Lung (tissue), 12 donors: ENCODE data around the gene FBXO17. TPM values are rescaled to one million over a fixed set of nuclear protein-coding genes. Genes with fewer than 3 reads are reported as not detected.

Experiments used
- ATAC-seq: fragments of 200-7000 bp; cut with Tn5 transposase; one replicate; pipeline ENCODE4 v1.9.1; 2020; ENCODE audit warnings: moderate number of reproducible peaks; ENCODE audit not compliant: insufficient read depth, low FRiP score
- DNase-seq, 3 donors: peaks; one replicate each; pipeline ENCODE4 v3.0.0-alpha.2; 2013 to 2017
- H3K27ac ChIP-seq, 2 donors: one replicate each; pipeline ENCODE4 v1.5.1; 2013; ENCODE audit warnings: mild to moderate bottlenecking in 2 of 2, moderate library complexity in 2 of 2, control low read depth in 1 of 2, inconsistent platforms in 1 of 2, low read depth in 1 of 2, low read length in 1 of 2
- H3K27me3 ChIP-seq, 3 donors: one replicate each; pipeline ENCODE4 v1.5.1; 2013; ENCODE audit warnings: low read length in 2 of 3; ENCODE audit not compliant: control insufficient read depth in 3 of 3, insufficient read depth in 3 of 3
- H3K36me3 ChIP-seq, 4 donors: one replicate each; pipeline ENCODE4 v1.5.1; 2013; ENCODE audit warnings: low read length in 4 of 4, mild to moderate bottlenecking in 1 of 4, moderate library complexity in 1 of 4; ENCODE audit not compliant: control insufficient read depth in 4 of 4, insufficient read depth in 4 of 4
- H3K4me1 ChIP-seq, 5 donors: one replicate each; pipeline ENCODE4 v1.5.1; 2013; ENCODE audit warnings: low read length in 5 of 5, mild to moderate bottlenecking in 2 of 5, moderate library complexity in 1 of 5; ENCODE audit not compliant: control insufficient read depth in 5 of 5, insufficient read depth in 5 of 5
- H3K4me3 ChIP-seq: one replicate; pipeline ENCODE4 v1.5.1; 2013; ENCODE audit warnings: mild to moderate bottlenecking, control low read depth, moderate library complexity
- H3K9ac ChIP-seq, 2 donors: one replicate each; pipeline ENCODE4 v1.5.1; 2013; ENCODE audit warnings: low read length in 2 of 2, control low read depth in 1 of 2; ENCODE audit not compliant: insufficient read depth in 1 of 2
- H3K9me3 ChIP-seq, 4 donors: one replicate each; pipeline ENCODE4 v1.5.1; 2013; ENCODE audit warnings: low read length in 3 of 4, mild to moderate bottlenecking in 1 of 4, moderate library complexity in 1 of 4; ENCODE audit not compliant: control insufficient read depth in 4 of 4, insufficient read depth in 3 of 4
- CTCF ChIP-seq: IDR thresholded peaks from 2 replicates; pipeline ENCODE4 v1.5.1; 2012; ENCODE audit warnings: mild to moderate bottlenecking; ENCODE audit errors: control extremely low read depth, extremely low read depth
- WGBS, 2 donors: extraction: QIAGEN DNeasy Blood & Tissue Kit; methylation state at CpG; one replicate each; pipeline ENCODE4 v1.1.7; 2013; 5-methylcytosine and 5-hydroxymethylcytosine counted together
- polyA plus RNA-seq, 2 donors: library from polyadenylated mRNA; stranded (reverse); fragments of 200-250 nt; gene quantifications; one replicate each; pipeline ENCODE4 v1.2.1, GENCODE V29; 2013
- total RNA-seq, 2 donors: library from RNA; depleted of rRNA in 1 of 2; stranded (reverse); fragments of >200 nt in 1 of 2; gene quantifications; one replicate each; pipeline ENCODE4 v1.2.1, GENCODE V29; 2014 to 2021
- donor health status: control.
- donor health status: control.
- donor health status: Bipolar disorder and iron deficiency.
- donor health status: healthy.
- donor health status: DM: yes; HTN: yes; CAD: no.

Gene FBXO17
- total and polyA plus RNA-seq, 4 donors, result 5.1 to 18.8 (median 8.9) TPM

- Histone ChIP-seq H3K27ac (no peak overlapping the region), H3K9ac (no peak overlapping the region), H3K4me3 (no peak overlapping the region), H3K27me3 (no peaks in the 10 kb centered on the region), H3K4me1 (peaks cover 0 to 12% (median 2%) of the 10 kb centered on the region in 5 donors), H3K36me3 (peaks cover 0 to 35% (median 20%) of the 10 kb centered on the region in 4 donors), H3K9me3 (peaks cover 0 to 2% (median 0%) of the 10 kb centered on the region in 4 donors)
- WGBS, 2 donors, result 75 to 88% methylated on average over 5 of the region's 5 CpGs
- TF ChIP-seq CTCF, result no peak
- ATAC-seq (no peak), DNase-seq (no peak)
These were observed 82.7 kb downstream of the FBXO17 start for GRCh38 chr19:38892841-38893240.

- no peak overlapping the region for H3K4me3 ChIP-seq
- 93 to 97% methylated on average over 6 of the region's 6 CpGs for WGBS, 2 donors
- no peaks in the 10 kb centered on the region for H3K27me3 ChIP-seq
- no peak overlapping the region for H3K9ac ChIP-seq
- no peak for DNase-seq
- no peak for ATAC-seq
- TF ChIP-seq CTCF, result no peak
- peaks cover 0 to 2% (median 0%) of the 10 kb centered on the region in 4 donors for H3K9me3 ChIP-seq
- peaks cover 0 to 11% (median 0%) of the 10 kb centered on the region in 5 donors for H3K4me1 ChIP-seq
- H3K36me3 ChIP-seq, result peaks cover 0 to 39% (median 20%) of the 10 kb centered on the region in 4 donors
- no peak overlapping the region for H3K27ac ChIP-seq
These were observed 83.8 kb downstream of the FBXO17 start for GRCh38 chr19:38891771-38892170.

Other genes with a start within 250 kb of the FBXO17 start
- gene CAPN12, start 231.3 kb downstream of the FBXO17 start, total RNA-seq, result 1 to 10 TPM; 2.0 to 7.1 TPM
- gene CAPN12, start 231.3 kb downstream of the FBXO17 start, polyA plus RNA-seq, result 10 to 100 TPM in 1 of 2 donors, 1 to 10 TPM in 1; 4.9 to 17.8 TPM
- 1 to 10 TPM in 1 of 2 donors, not detected in 1; 2.4 TPM for gene LGALS7, start 202.2 kb downstream of the FBXO17 start, total RNA-seq
- 1 to 10 TPM; 4.9 to 5.0 TPM for gene LGALS7, start 202.2 kb downstream of the FBXO17 start, polyA plus RNA-seq
- gene LGALS7B, start 186.5 kb downstream of the FBXO17 start, total RNA-seq, result 1 to 10 TPM in 1 of 2 donors, not detected in 1; 2.3 TPM
- 10 to 100 TPM; 12.2 to 16.3 TPM for gene LGALS7B, start 186.5 kb downstream of the FBXO17 start, polyA plus RNA-seq
- gene LGALS4, start 162.8 kb downstream of the FBXO17 start, total RNA-seq, result 1 to 10 TPM; 1.7 to 3.5 TPM
- 1 to 10 TPM in 1 of 2 donors, under 1 TPM in 1; 0.39 to 4.1 TPM for gene LGALS4, start 162.8 kb downstream of the FBXO17 start, polyA plus RNA-seq
- 100 to 1,000 TPM in 1 of 2 donors, 10 to 100 TPM in 1; 57.3 to 205 TPM for gene ECH1, start 143.9 kb downstream of the FBXO17 start, total RNA-seq
- gene ECH1, start 143.9 kb downstream of the FBXO17 start, polyA plus RNA-seq, result 100 to 1,000 TPM; 202 to 274 TPM
- 100 to 1,000 TPM; 233 to 298 TPM for gene HNRNPL, start 125.8 kb downstream of the FBXO17 start, total RNA-seq
- gene HNRNPL, start 125.8 kb downstream of the FBXO17 start, polyA plus RNA-seq, result 100 to 1,000 TPM; 169 to 185 TPM
- gene RINL, start 97.5 kb downstream of the FBXO17 start, total RNA-seq, result 10 to 100 TPM in 1 of 2 donors, 1 to 10 TPM in 1; 7.0 to 17.0 TPM
- 10 to 100 TPM; 13.8 to 24.0 TPM for gene RINL, start 97.5 kb downstream of the FBXO17 start, polyA plus RNA-seq
- 10 to 100 TPM; 50.4 to 54.8 TPM for gene SIRT2, start 76.1 kb downstream of the FBXO17 start, total RNA-seq
- gene SIRT2, start 76.1 kb downstream of the FBXO17 start, polyA plus RNA-seq, result 10 to 100 TPM; 35.5 to 46.7 TPM
- gene NFKBIB, start 75.8 kb downstream of the FBXO17 start, total RNA-seq, result 10 to 100 TPM; 12.8 to 37.3 TPM
- gene NFKBIB, start 75.8 kb downstream of the FBXO17 start, polyA plus RNA-seq, result 10 to 100 TPM; 60.2 to 60.8 TPM
- under 1 TPM in 1 of 2 donors, not detected in 1; 0.46 TPM for gene CCER2, start 63.6 kb downstream of the FBXO17 start, total RNA-seq
- 1 to 10 TPM in 1 of 2 donors, under 1 TPM in 1; 0.19 to 1.2 TPM for gene CCER2, start 63.6 kb downstream of the FBXO17 start, polyA plus RNA-seq
- 10 to 100 TPM; 14.3 to 31.1 TPM for gene SARS2, start 45.0 kb downstream of the FBXO17 start, total RNA-seq
- 10 to 100 TPM; 17.6 to 34.6 TPM for gene SARS2, start 45.0 kb downstream of the FBXO17 start, polyA plus RNA-seq
- 10 to 100 TPM; 10.7 to 45.6 TPM for gene MRPS12, start 44.8 kb downstream of the FBXO17 start, total RNA-seq
- gene MRPS12, start 44.8 kb downstream of the FBXO17 start, polyA plus RNA-seq, result 10 to 100 TPM; 28.1 to 63.5 TPM
- gene FBXO27, start 56.8 kb upstream of the FBXO17 start, total RNA-seq, result 10 to 100 TPM in 1 of 2 donors, 1 to 10 TPM in 1; 2.8 to 18.0 TPM
- gene FBXO27, start 56.8 kb upstream of the FBXO17 start, polyA plus RNA-seq, result 1 to 10 TPM; 2.9 to 8.3 TPM
- gene ACP7, start 108.6 kb upstream of the FBXO17 start, total RNA-seq, result not detected
- under 1 TPM in 1 of 2 donors, not detected in 1; 0.03 TPM for gene ACP7, start 108.6 kb upstream of the FBXO17 start, polyA plus RNA-seq
- 10 to 100 TPM; 23.2 to 60.8 TPM for gene PAK4, start 150.0 kb upstream of the FBXO17 start, total RNA-seq
- 10 to 100 TPM; 34.8 to 38.5 TPM for gene PAK4, start 150.0 kb upstream of the FBXO17 start, polyA plus RNA-seq
- gene NCCRP1, start 221.2 kb upstream of the FBXO17 start, total RNA-seq, result under 1 TPM; 0.09 to 0.97 TPM
- under 1 TPM; 0.05 to 0.26 TPM for gene NCCRP1, start 221.2 kb upstream of the FBXO17 start, polyA plus RNA-seq
- not detected for gene SYCN, start 228.5 kb upstream of the FBXO17 start, total RNA-seq
- under 1 TPM in 1 of 2 donors, not detected in 1; 0.18 TPM for gene SYCN, start 228.5 kb upstream of the FBXO17 start, polyA plus RNA-seq